SJSA1 (cell line): ENCODE measurements around the gene PRRX1. TPM values are rescaled to one million over a fixed set of nuclear protein-coding genes. Genes with fewer than 3 reads are reported as not detected.

Experiments
- DNase-seq, 2 experiments: peaks; one replicate each; pipeline ENCODE4 v3.0.0-alpha.2; 2015 to 2020; ENCODE audit warnings: low spot score in 2 of 2, low read depth in 1 of 2
- H3K27ac ChIP-seq: fragments of 250-450 bp; sonication (Bioruptor Pico); 2 replicates; pipeline ENCODE4 v1.5.1; 2020; ENCODE audit warnings: mild to moderate bottlenecking, moderate library complexity
- H3K27me3 ChIP-seq: fragments of 250-450 bp; sonication (Bioruptor Pico); replicated peaks from 2 replicates; pipeline ENCODE4 v1.5.1; 2020; ENCODE audit warnings: mild to moderate bottlenecking, moderate library complexity
- H3K36me3 ChIP-seq: fragments of 250-450 bp; sonication (Bioruptor Pico); 2 replicates; pipeline ENCODE4 v1.5.1; 2020; ENCODE audit warnings: mild to moderate bottlenecking
- H3K4me1 ChIP-seq: fragments of 250-450 bp; sonication (Bioruptor Pico); replicated peaks from 2 replicates; pipeline ENCODE4 v1.6.1; 2021; ENCODE audit warnings: mild to moderate bottlenecking
- H3K4me3 ChIP-seq: fragments of 250-450 bp; sonication (Bioruptor Pico); 2 replicates; pipeline ENCODE4 v1.5.1; 2020; ENCODE audit warnings: mild to moderate bottlenecking
- H3K9me3 ChIP-seq: fragments of 250-450 bp; sonication (Bioruptor Pico); replicated peaks from 2 replicates; pipeline ENCODE4 v1.5.1; 2020; ENCODE audit warnings: mild to moderate bottlenecking
- total RNA-seq: library from RNA; depleted of rRNA; stranded (reverse); fragments of >200 nt; shearing (Covaris generic); gene quantifications from 2 replicates; pipeline ENCODE4 v1.2.3, GENCODE V29; 2014

PRRX1 gene
- total RNA-seq, 1 experiment from 2014 or later = 1.6 TPM

DNA sequence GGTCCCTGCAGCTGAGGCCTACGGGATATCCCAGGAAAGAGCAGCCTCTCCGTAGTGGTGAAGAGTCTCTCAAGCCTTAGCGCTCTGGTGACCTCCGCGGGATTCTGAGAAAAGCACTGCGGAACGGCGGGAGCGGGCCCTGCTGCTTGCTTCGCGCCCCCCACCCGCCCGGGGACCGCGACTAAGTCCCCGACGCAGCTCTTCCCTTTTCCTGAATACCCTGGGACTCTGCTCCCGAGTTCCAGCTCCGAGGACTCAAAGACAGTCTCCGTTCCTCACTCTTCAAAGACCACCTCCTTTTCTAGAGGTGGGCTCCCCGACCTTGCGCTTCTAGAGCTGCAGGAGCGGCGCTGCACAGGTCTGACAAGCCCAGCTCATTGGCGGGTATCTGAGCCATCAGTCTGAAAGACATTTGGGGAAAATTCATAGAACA is 3.6 kb upstream of the PRRX1 start:
- H3K4me1 ChIP-seq = peaks cover 20% of the 10 kb centered on the region
- H3K27me3 ChIP-seq = peaks cover 6% of the 10 kb centered on the region
- H3K27ac ChIP-seq = no peak overlapping the region
- no peak overlapping the region for H3K4me3 ChIP-seq
- no peak for DNase-seq
- no peaks in the 10 kb centered on the region for H3K9me3 ChIP-seq
- no peaks in the 10 kb centered on the region for H3K36me3 ChIP-seq

DNA sequence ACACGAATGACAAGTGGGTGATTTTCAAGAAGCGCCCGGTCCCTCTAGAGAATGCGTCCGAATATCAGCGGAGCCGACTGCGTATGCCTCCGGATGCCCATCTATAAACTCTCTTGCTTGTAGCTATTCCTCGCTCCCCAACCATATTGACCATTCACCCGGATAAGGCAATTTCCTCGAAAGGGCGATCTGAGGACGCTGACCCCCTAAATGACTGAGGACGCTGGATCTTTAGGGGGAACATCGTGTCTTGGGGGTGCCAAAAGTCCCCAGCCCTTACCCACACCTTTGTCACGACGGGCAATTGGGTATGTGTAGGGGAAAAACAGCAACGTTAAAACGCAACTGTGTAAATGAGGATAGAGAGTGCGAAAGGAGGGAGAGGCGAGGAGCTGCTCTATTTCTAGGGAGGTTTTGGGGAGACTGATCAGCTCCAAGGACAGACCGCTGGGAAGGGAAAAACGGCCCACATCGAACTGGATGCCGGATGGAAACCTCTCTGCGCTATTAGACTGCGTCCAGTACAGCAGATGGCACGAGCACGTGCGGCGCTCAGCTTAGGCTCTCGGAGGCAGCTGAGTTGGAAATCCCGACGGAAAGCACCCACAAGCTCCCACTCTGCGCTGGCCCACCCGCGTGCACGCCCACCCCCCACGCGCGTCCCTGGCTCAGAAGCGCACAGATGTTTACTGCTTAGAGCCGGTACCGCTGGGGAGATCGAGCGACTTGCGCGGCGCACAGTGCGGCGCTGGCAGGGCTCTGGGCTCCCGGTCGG is 2.9 kb upstream of the PRRX1 start:
- no peak for DNase-seq
- Histone ChIP-seq H3K27me3 (peaks cover 6% of the 10 kb centered on the region), H3K27ac (no peak overlapping the region), H3K4me1 (peaks cover 20% of the 10 kb centered on the region), H3K36me3 (no peaks in the 10 kb centered on the region), H3K4me3 (no peak overlapping the region), H3K9me3 (no peaks in the 10 kb centered on the region)

DNA sequence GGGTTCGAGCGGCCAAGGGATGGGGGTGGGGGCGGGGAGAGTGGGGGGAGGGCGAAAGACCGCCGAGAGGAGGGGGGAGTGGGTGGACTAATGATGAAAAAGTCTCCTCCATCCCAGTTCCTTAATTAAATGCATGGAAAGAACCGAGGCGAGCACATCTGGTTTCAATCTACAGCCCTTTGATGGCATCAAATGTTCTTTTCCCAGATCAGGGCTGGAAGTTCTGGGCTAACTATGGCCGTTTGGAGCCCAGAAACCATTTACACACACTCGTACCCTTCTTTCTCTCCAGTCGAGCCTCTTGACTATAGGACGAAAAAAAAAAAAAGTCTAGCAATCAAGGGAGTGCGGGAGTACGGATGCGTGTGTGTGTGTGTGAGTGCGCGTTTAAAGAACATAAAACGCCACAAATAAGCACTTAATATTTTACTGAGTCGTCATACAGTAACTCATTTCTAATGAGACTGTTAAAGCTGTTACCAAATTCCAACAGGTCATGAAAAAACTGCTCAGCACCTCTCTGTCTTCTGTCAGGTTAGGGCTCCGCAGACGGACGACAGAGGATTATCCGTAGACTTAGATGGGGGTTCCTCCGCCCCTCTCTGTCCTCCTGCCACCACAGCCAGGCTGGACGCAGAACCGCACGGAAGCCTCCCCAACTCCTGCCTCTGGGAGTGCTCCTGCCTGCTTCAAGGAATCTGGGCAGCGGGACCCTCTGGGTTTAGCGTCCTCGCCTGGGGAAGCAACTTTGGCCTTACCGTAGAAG is 2.1 kb upstream of the PRRX1 start:
- no peaks in the 10 kb centered on the region for H3K9me3 ChIP-seq
- peaks cover 20% of the 10 kb centered on the region for H3K4me1 ChIP-seq
- peak overlapping the region; percentile 18 for H3K4me3 ChIP-seq
- H3K36me3 ChIP-seq = no peaks in the 10 kb centered on the region
- peak; percentile 39 to 51 for DNase-seq
- no peak overlapping the region for H3K27ac ChIP-seq
- peaks cover 6% of the 10 kb centered on the region for H3K27me3 ChIP-seq

- Histone ChIP-seq H3K27me3 (peaks cover 6% of the 10 kb centered on the region), H3K36me3 (no peaks in the 10 kb centered on the region), H3K4me1 (peaks cover 20% of the 10 kb centered on the region), H3K4me3 (peak overlapping the region; percentile 18), H3K27ac (no peak overlapping the region), H3K9me3 (no peaks in the 10 kb centered on the region)
- DNase-seq = peak in 1 of 2 experiments; percentile 6
Observed at GRCh38 chr1:170662561-170663403, 1.1 kb upstream of the PRRX1 start.

DNA sequence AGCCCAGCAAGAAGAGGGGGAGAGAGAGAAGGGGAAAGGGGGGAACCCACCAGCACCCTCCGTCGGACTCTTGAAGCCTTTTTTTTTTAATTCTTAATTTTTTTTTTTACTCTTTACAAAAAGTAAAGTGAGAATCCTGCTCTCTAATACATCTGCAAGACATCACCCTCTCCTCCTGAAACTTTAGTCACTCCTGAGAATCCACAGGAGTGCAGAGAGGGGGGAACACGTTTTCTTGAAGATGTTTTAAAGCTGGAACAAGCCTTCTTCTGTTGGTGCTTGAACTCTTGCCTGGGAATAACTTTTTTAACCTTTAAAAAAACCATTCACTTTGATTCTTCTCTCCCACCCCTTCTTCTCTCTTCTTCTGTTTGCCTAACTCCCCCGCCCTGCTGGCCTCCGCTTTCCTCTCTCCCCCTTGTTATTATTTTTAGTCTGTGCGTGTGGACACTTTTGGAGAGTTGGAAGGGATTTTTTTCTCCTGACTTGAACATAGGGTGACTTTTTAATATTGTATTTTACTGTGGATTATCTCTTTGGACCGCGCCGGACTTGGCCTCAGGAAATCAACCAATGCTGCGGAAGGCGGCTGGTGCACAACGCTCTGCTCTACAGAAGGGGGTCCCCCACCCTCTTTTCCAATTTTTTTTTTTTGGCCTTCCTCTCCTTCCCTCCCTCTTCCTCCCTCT is 383 bp upstream of the PRRX1 start:
- peak in 1 of 2 experiments; percentile 12 for DNase-seq
- H3K27ac ChIP-seq = no peak overlapping the region
- H3K27me3 ChIP-seq = peaks cover 6% of the 10 kb centered on the region

GRCh38 chr1:170664828-170665612 is 1.1 kb downstream of the PRRX1 start:
- Histone ChIP-seq H3K9me3 (no peaks in the 10 kb centered on the region), H3K4me3 (peak overlapping the region; percentile 38), H3K27me3 (peaks cover 6% of the 10 kb centered on the region), H3K4me1 (peaks cover 20% of the 10 kb centered on the region), H3K27ac (no peak overlapping the region), H3K36me3 (no peaks in the 10 kb centered on the region)
- no peak for DNase-seq

More for the DNA sequence above, 383 bp upstream of the PRRX1 start:
- Histone ChIP-seq H3K9me3 (no peaks in the 10 kb centered on the region), H3K36me3 (no peaks in the 10 kb centered on the region), H3K4me3 (no peak overlapping the region), H3K4me1 (peaks cover 20% of the 10 kb centered on the region)

DNA sequence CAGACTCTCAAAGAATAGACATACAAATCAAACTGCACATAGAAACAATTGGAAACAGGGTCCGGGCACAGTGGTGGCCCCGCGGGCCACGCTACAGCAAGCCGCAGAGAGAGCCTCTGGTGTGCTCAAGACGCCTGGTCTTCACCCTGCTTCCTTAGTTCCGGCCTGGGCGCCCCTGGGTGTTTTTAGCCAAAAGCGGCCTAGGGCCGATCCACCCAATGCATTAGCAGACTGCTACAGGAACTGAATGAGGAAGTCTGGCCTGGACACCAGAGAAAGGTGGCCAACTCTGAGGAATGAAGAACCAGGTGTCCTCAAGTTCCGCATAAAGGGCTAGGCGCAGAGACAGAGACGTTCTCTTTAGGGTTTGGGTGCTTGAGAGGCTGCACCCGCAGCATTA is 1.7 kb downstream of the PRRX1 start:
- H3K4me1 ChIP-seq = peaks cover 20% of the 10 kb centered on the region
- H3K4me3 ChIP-seq = no peak overlapping the region
- H3K27me3 ChIP-seq = peaks cover 6% of the 10 kb centered on the region
- H3K9me3 ChIP-seq = no peaks in the 10 kb centered on the region
- DNase-seq = no peak
- H3K36me3 ChIP-seq = no peaks in the 10 kb centered on the region
- H3K27ac ChIP-seq = no peak overlapping the region

DNA sequence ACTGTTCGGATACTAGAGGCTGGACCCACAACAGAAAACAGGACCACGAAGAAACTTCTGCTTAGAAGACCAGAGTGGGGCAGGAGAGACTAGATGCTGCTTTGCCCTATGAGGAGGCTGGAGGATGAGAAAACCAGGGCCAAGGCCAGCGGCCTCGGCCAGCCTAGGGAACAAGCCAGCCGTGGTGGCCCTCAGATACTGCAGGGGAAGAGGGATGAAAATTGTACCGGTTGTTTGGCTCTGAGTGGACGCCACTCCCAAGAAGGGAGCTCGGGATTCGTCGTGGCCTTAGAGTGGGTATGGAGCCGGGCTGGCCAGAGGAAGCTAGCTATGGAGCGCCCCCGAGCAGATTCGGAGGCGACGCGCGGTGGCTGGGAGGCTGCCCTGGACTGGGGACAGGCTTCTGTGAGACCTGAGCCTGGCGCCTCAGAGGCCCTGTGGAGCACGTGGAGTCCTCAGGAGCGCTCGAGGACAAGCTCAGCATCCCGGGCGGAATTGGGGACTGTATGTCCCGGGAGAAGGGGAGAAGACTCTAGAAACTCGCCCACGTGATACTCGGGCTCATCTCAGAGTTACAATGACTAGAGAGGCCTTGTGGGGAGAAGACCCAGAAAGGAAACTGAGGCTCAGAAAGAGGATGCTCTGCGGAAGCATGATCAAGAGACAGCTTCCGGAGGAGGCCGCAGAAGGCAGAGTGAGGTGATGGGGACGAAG is 2.8 kb downstream of the PRRX1 start:
- DNase-seq = no peak
- H3K27me3 ChIP-seq = peaks cover 6% of the 10 kb centered on the region
- H3K4me3 ChIP-seq = no peak overlapping the region
- H3K36me3 ChIP-seq = no peaks in the 10 kb centered on the region
- no peak overlapping the region for H3K27ac ChIP-seq
- H3K9me3 ChIP-seq = no peaks in the 10 kb centered on the region
- H3K4me1 ChIP-seq = peaks cover 20% of the 10 kb centered on the region

DNA sequence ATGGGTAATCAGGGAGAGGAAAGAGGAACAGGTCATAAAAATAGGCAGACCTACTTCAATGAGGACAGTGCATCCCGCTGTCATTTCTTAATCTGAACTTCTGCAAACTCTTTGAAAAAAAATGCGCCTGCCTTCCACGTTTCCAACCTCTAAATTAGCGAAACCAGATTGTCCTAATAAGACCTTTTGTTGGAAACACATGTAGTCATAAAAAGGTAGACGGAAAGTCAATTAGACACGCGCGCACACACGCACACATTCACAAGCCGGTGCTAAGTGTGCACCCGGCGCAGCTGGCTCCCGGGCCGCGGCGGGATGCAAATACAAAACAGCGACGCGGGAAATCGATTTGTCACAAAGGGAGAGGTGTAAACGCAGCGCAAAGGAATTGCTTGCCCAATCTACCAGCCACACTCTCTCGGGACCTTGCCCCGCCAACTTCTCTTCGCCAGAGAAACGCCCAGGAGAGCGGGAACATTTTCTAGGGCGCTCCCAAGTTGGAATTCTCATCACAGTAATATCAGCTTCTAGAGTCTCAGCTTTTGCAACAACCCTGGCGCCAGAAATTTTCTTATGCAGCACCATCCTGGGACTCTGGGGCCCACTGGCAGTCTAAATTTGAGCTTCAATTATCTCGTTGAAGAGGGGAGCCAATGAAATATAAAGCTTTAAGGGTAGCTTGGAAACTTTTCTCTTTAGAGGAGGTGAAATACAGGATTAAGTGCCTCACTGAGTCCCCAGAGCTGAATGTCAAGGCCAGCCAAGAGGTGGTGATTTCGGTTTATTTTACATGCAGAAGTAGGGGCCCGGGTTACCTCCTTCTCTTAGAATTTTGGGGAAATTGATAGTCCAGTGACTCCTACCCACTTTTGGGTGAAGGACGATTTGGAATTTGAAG is 4.5 kb downstream of the PRRX1 start:
- DNase-seq = no peak
- no peaks in the 10 kb centered on the region for H3K36me3 ChIP-seq
- no peaks in the 10 kb centered on the region; the same call in 1 of the 2 replicates for H3K27me3 ChIP-seq
- H3K4me1 ChIP-seq = peaks cover 11% of the 10 kb centered on the region
- H3K27ac ChIP-seq = no peak overlapping the region
- H3K4me3 ChIP-seq = no peak overlapping the region
- no peaks in the 10 kb centered on the region for H3K9me3 ChIP-seq

DNA sequence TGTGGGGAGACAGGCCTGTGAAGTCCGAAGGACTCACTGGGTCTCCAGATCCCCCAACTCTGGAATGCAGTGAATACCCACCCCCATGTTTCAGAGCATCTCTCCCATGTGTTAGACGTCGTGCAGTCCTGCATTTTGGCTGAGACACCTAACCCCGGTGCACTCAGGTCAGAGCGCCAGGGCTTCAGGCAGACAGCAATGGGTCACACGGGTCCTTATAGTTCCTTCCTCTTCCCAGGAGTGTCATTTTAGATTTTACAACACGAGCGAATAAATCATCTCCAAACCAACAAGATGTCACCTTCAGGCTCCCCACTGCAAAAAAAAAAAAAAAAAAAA is 5.1 kb downstream of the PRRX1 start:
- H3K27me3 ChIP-seq = no peaks in the 10 kb centered on the region; the same call in 1 of the 2 replicates
- no peak overlapping the region for H3K27ac ChIP-seq
- no peaks in the 10 kb centered on the region for H3K36me3 ChIP-seq
- peaks cover 11% of the 10 kb centered on the region for H3K4me1 ChIP-seq
- no peaks in the 10 kb centered on the region for H3K9me3 ChIP-seq
- H3K4me3 ChIP-seq = no peak overlapping the region
- DNase-seq = no peak

DNA sequence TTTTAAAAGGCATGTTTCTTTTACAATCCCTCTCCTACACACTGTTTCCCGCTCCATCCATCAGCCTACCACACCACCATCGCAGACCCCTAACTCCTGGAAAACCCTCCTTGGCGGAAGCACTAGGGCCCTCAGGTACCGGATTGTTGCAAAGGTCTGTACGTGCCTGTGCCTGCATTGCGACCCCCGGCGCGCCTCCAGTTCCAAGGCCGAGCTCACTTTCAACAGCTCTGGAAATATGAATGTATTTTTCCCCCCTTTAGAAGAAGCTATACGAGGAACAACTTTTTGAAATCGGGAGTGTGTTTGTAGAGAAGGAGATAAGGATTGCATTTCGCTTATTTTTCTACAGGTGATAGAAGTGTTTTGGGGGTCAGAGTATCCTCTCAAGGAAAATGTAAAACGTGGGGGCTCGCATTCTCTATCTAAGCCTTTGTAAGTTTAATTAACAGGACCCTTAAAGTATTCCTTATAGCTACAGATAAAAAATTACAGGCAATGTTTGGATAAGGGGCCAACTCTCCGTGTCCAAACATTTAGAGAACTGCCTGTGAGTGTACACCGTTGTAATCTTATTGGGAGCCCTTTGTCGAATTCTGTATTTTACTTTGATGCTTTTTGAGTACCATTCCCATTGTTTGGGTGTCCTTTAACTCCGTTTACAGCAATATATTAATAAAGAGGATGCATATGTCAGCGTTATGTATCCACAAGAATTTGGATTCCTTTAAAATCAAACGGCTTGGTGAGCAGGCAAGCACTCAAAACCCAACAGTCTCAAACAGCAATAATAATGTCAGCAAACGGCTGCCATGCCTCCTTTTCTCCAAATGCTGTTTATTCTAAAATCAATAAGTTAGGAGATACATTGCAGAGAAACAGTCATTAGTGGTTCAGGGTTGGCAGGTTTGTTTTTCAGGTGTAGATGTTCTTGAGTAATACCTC is 5.9 kb downstream of the PRRX1 start:
- Histone ChIP-seq H3K36me3 (no peaks in the 10 kb centered on the region), H3K27ac (no peak overlapping the region), H3K27me3 (no peaks in the 10 kb centered on the region), H3K9me3 (no peaks in the 10 kb centered on the region), H3K4me3 (no peak overlapping the region), H3K4me1 (peaks cover 3% of the 10 kb centered on the region)
- DNase-seq = no peak
